Measurements from ENCODE around the gene ASIC1.

Gene ASIC1

GRCh38 chr12:50084775-50085614, 27.6 kb downstream of the ASIC1 start, which contains the start of gene SMARCD1:
TSS of gene SMARCD1 (plus strand) at chr12:50085342. CDS start at chr12:50085370, 28 bp downstream.
- DNase-seq (ENCODE audit: low read depth in 2 of 2) = peak; percentile 78 to 80

GRCh38 chr12:50085615-50086072, 28.2 kb downstream of the ASIC1 start:
- no peak for DNase-seq (ENCODE audit: low read depth in 2 of 2)

GRCh38 chr12:50086148-50086547, 28.8 kb downstream of the ASIC1 start:
- no peak for DNase-seq (ENCODE audit: low read depth in 2 of 2)

- no peak for DNase-seq (ENCODE audit: low read depth in 2 of 2)
Measured at GRCh38 chr12:50087151-50087550, 29.8 kb downstream of the ASIC1 start.

GRCh38 chr12:50087995-50088394, 30.6 kb downstream of the ASIC1 start:
- no peak for DNase-seq (ENCODE audit: low read depth in 2 of 2)

GRCh38 chr12:50088577-50089335, 31.4 kb downstream of the ASIC1 start:
- DNase-seq (ENCODE audit: low read depth in 2 of 2) = peak; percentile 26 to 39

GRCh38 chr12:50089730-50090129, 32.3 kb downstream of the ASIC1 start:
- no peak for DNase-seq (ENCODE audit: low read depth in 2 of 2)

- DNase-seq (ENCODE audit: low read depth in 2 of 2) = no peak
Measured at GRCh38 chr12:50090391-50090790, 33.0 kb downstream of the ASIC1 start.

- no peak for DNase-seq (ENCODE audit: low read depth in 2 of 2)
Measured at GRCh38 chr12:50097952-50098351, 40.6 kb downstream of the ASIC1 start.

GRCh38 chr12:50099302-50100008, 42.1 kb downstream of the ASIC1 start:
- no peak for DNase-seq (ENCODE audit: low read depth in 2 of 2)

GRCh38 chr12:50100561-50100960, 43.2 kb downstream of the ASIC1 start:
- DNase-seq (ENCODE audit: low read depth in 2 of 2) = no peak

- DNase-seq (ENCODE audit: low read depth in 2 of 2) = no peak
Measured at GRCh38 chr12:50101663-50102062, 44.3 kb downstream of the ASIC1 start.

GRCh38 chr12:50102131-50102531, 44.7 kb downstream of the ASIC1 start:
- no peak for DNase-seq (ENCODE audit: low read depth in 2 of 2)

- no peak for DNase-seq (ENCODE audit: low read depth in 2 of 2)
Measured at GRCh38 chr12:50102646-50103309, 45.4 kb downstream of the ASIC1 start.

- no peak for DNase-seq (ENCODE audit: low read depth in 2 of 2)
Measured at GRCh38 chr12:50103351-50103750, 46.0 kb downstream of the ASIC1 start.

GRCh38 chr12:50103767-50104321, 46.4 kb downstream of the ASIC1 start, which contains the start of gene GPD1:
TSS of gene GPD1 (plus strand) at chr12:50104008. CDS start at chr12:50104051, 43 bp downstream.
- DNase-seq (ENCODE audit: low read depth in 2 of 2) = no peak

- DNase-seq (ENCODE audit: low read depth in 2 of 2) = no peak
Measured at GRCh38 chr12:50104417-50105366, 47.3 kb downstream of the ASIC1 start.

- DNase-seq (ENCODE audit: low read depth in 2 of 2) = no peak
Measured at GRCh38 chr12:50105913-50106450, 48.6 kb downstream of the ASIC1 start.

GRCh38 chr12:50106907-50107306, 49.5 kb downstream of the ASIC1 start:
- DNase-seq (ENCODE audit: low read depth in 2 of 2) = no peak

All from activated CD4-positive, alpha-beta T cell treated with anti-CD3 and anti-CD28 coated beads for 24 hours (primary cell).